CD4-positive, alpha-beta T cell (primary cell): ENCODE data around the gene TGM1. TPM values are rescaled to one million over a fixed set of nuclear protein-coding genes. Genes with fewer than 3 reads are reported as not detected.

Experiments
- ATAC-seq: fragments of 200-7000 bp; cut with Tn5 transposase; one replicate; pipeline ENCODE4 v1.10.0; 2022; ENCODE audit warnings: mild to moderate bottlenecking; ENCODE audit not compliant: poor library complexity
- CTCF ChIA-PET: fragments of 350-600 bp; sonication (Branson Sonifier 250); formaldehyde crosslinking; loops from one replicate; lab custom pipeline; 2021; ENCODE audit warnings: antibody characterized with exemption, inconsistent platforms; lab: Charles Lee
- POLR2A ChIA-PET: fragments of 350-600 bp; sonication (Branson Sonifier 250); formaldehyde crosslinking; loops from one replicate; lab custom pipeline; 2021; ENCODE audit warnings: antibody characterized with exemption, inconsistent platforms; lab: Charles Lee
- DNase-seq, 14 experiments: peaks; one replicate each; pipeline ENCODE4 v3.0.0-alpha.2; 2013 to 2020; ENCODE audit warnings: mixed read lengths in 2 of 14
- H3K27ac ChIP-seq, 2 donors: one replicate each; pipeline versions ENCODE4 v1.5.1 to v1.7.0; 2013; ENCODE audit warnings: low read length in 2 of 2, low read depth in 1 of 2, mild to moderate bottlenecking in 1 of 2
- H3K27me3 ChIP-seq, 2 experiments: 1 replicate in 1 of 2; 2 replicates in 1 of 2; pipeline versions ENCODE4 v1.6.1 to v1.7.0; 2013; ENCODE audit warnings: low read length in 2 of 2, control low read depth in 1 of 2, mild to moderate bottlenecking in 1 of 2, moderate library complexity in 1 of 2; ENCODE audit not compliant: insufficient read depth in 2 of 2, control insufficient read depth in 1 of 2
- H3K36me3 ChIP-seq: one replicate; pipeline ENCODE4 v1.6.1; 2013; ENCODE audit warnings: low read length, control low read depth; ENCODE audit not compliant: insufficient read depth
- H3K4me1 ChIP-seq: one replicate; pipeline ENCODE4 v1.6.1; 2013; ENCODE audit warnings: low read length, control low read depth; ENCODE audit not compliant: insufficient read depth
- H3K4me3 ChIP-seq: one replicate; pipeline ENCODE4 v1.5.1; 2013; ENCODE audit warnings: mild to moderate bottlenecking, low read length, moderate library complexity
- H3K9me3 ChIP-seq, 2 experiments: 1 replicate in 1 of 2; 2 replicates in 1 of 2; pipeline versions ENCODE4 v1.6.1 to v1.7.0; 2013; ENCODE audit warnings: low read length in 2 of 2, mild to moderate bottlenecking in 2 of 2, control low read depth in 1 of 2, moderate library complexity in 1 of 2; ENCODE audit not compliant: control insufficient read depth in 1 of 2, insufficient read depth in 1 of 2
- H3K27ac Mint-ChIP-seq: one replicate; pipeline ENCODE4 v1.8.0; 2020; ENCODE audit warnings: mixed read lengths
- H3K27me3 Mint-ChIP-seq: one replicate; pipeline ENCODE4 v1.8.0; 2021; ENCODE audit warnings: mixed read lengths
- H3K36me3 Mint-ChIP-seq: one replicate; pipeline ENCODE4 v1.8.0; 2021; ENCODE audit warnings: low read depth, mixed read lengths
- H3K4me1 Mint-ChIP-seq: one replicate; pipeline ENCODE4 v1.8.0; 2021; ENCODE audit warnings: low read depth, mixed read lengths
- H3K4me3 Mint-ChIP-seq: one replicate; pipeline ENCODE4 v1.8.0; 2020; ENCODE audit warnings: mild to moderate bottlenecking, mixed read lengths
- H3K9me3 Mint-ChIP-seq: one replicate; pipeline ENCODE4 v1.8.0; 2020; ENCODE audit warnings: mixed read lengths
- CTCF ChIP-seq: fragments of 200-600 bp; IDR thresholded peaks from one replicate; pipeline ENCODE4 v1.8.0; 2022; ENCODE audit warnings: antibody characterized with exemption, mild to moderate bottlenecking
- intact Hi-C, 2 experiments: fragments of 100-400 bp; cut with DNase I in 1 of 2; cut with micrococcal nuclease in 1 of 2; formaldehyde crosslinking; loops; one replicate each; pipeline versions ENCODE4 v1.15.1 to v1.9.0; 2023 to 2025; cut with DNase I, micrococcal nuclease
- total RNA-seq, 174 experiments: library from RNA in 2 of 174; stranded (reverse) in 2 of 174; gene quantifications; one replicate each; pipeline ENCODE4 v1.2.3 and lab custom pipeline; 2021 to 2026

TGM1 gene
- total RNA-seq, 2 experiments from 2014 or later = 3.5 to 3.9 TPM

GRCh38 chr14:24212924-24213865 is 49.8 kb downstream of the TGM1 start, which contains the start of gene CHMP4A:
Gene CHMP4A, minus strand, starts transcription at chr14:24213488. Its CDS starts 49 bp downstream, at chr14:24213439.
- Mint-ChIP-seq H3K27me3 (no peaks in the 10 kb centered on the region), H3K4me3 (peak within 1 kb of the TSS; percentile 97), H3K4me1 (peaks cover 49% of the 10 kb centered on the region), H3K27ac (peak within 1 kb of the TSS; percentile 96), H3K9me3 (no peaks in the 10 kb centered on the region), H3K36me3 (peaks cover 49% of the 10 kb centered on the region)
- ChIA-PET POLR2A (interaction anchor here (0.6 to 4.7 kb wide), 33 partner anchors 10 to 1319 kb away, joined by 3 to 144 read pairs (median 6); partner anchors contain the start of genes CBLN3, DCAF11, DHRS1 and EMC9), CTCF (interaction anchor here (0.7 to 2.5 kb wide), 10 partner anchors 18 to 120 kb away, joined by 3 to 12 read pairs (median 6); partner anchors contain the start of genes CIDEB, IRF9, RABGGTA and TINF2)
- ATAC-seq (peak; percentile 71), DNase-seq (peak; percentile 89 to 99 (median 94))
- Histone ChIP-seq H3K27ac (peak within 1 kb of the TSS; percentile 98 to 100), H3K36me3 (peaks cover 42% of the 10 kb centered on the region), H3K4me3 (peak within 1 kb of the TSS; percentile 98), H3K27me3 (no peaks in the 10 kb centered on the region), H3K4me1 (peaks cover 53% of the 10 kb centered on the region), H3K9me3 (no peaks in the 10 kb centered on the region)
- intact Hi-C loops = loop anchor here (1.0 to 2.0 kb wide), 7 partner anchors 18 to 217 kb away; partner anchors contain the start of genes GMPR2 (in 1 of the 2), IPO4 (in 1 of the 2), IRF9 (in 1 of the 2) and NEDD8 (in 1 of the 2)
- TF ChIP-seq CTCF = no peak

GRCh38 chr14:24211311-24211710 is 51.7 kb downstream of the TGM1 start:
- Histone ChIP-seq H3K4me3 (no peak overlapping the region), H3K4me1 (peaks cover 60% of the 10 kb centered on the region), H3K27ac (no peak overlapping the region), H3K27me3 (no peaks in the 10 kb centered on the region), H3K36me3 (peaks cover 52% of the 10 kb centered on the region), H3K9me3 (no peaks in the 10 kb centered on the region)
- Mint-ChIP-seq H3K4me3 (peak overlapping the region; percentile 12), H3K27me3 (no peaks in the 10 kb centered on the region), H3K4me1 (peaks cover 53% of the 10 kb centered on the region), H3K36me3 (peaks cover 68% of the 10 kb centered on the region), H3K9me3 (no peaks in the 10 kb centered on the region), H3K27ac (peak overlapping the region; percentile 96)
- ATAC-seq = no peak
- POLR2A ChIA-PET = interaction anchor here (1.0 to 4.1 kb wide), 4 partner anchors 15 to 70 kb away, joined by 3 to 32 read pairs (median 16); partner anchors contain the start of genes EMC9, IRF9 and TM9SF1
- intact Hi-C loops = no loop called here
- CTCF ChIA-PET = interaction anchor here (1.1 to 1.7 kb wide), 2 partner anchors 16 to 50 kb away, joined by 3 to 10 read pairs; partner anchors contain the start of genes IRF9 and TM9SF1
- no peak for TF ChIP-seq CTCF
- no peak for DNase-seq

DNA sequence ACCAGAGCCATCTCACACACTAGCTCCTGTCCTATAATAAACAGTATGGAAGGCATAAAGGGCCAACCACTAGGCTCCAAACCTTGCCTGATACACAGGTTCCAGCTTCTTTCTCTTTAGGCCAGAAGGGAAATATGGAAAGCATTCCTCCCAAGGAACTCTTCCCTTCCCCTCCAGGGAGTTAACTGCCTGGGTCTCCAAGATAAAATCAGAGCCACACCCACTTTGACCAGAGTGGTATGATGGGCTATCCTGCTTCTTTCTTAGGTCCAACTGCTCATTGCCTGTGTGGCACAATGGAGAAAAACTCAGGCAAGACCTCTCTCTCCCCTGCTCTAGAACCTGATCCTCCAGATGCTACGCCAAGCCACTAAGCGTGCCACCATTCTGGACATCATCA is 55.4 kb downstream of the TGM1 start:
- H3K4me1 ChIP-seq = peaks cover 31% of the 10 kb centered on the region
- H3K27me3 ChIP-seq = no peaks in the 10 kb centered on the region
- Mint-ChIP-seq H3K27me3 (no peaks in the 10 kb centered on the region), H3K4me1 (peaks cover 37% of the 10 kb centered on the region), H3K36me3 (peaks cover 79% of the 10 kb centered on the region), H3K27ac (peak overlapping the region; percentile 54), H3K4me3 (no peak overlapping the region), H3K9me3 (no peaks in the 10 kb centered on the region)
- no peaks in the 10 kb centered on the region for H3K9me3 ChIP-seq
- POLR2A ChIA-PET = interaction anchor here (1.0 to 1.1 kb wide), 2 partner anchors 12 to 19 kb away, joined by 3 read pairs; partner anchors contain the start of gene TM9SF1
- TF ChIP-seq CTCF = no peak
- CTCF ChIA-PET = no interaction called here
- no peak overlapping the region for H3K27ac ChIP-seq
- ATAC-seq (no peak), DNase-seq (no peak)
- intact Hi-C loops = no loop called here
- no peak overlapping the region for H3K4me3 ChIP-seq
- H3K36me3 ChIP-seq = peaks cover 68% of the 10 kb centered on the region
